Measurements from ENCODE around the gene OR14A2.
"Not testable (repeated sequence)": the region's sequence is repeated elsewhere in the genome, so short reads cannot be mapped to it uniquely, and the experiment has no call there.

The OR14A2 gene

DNA sequence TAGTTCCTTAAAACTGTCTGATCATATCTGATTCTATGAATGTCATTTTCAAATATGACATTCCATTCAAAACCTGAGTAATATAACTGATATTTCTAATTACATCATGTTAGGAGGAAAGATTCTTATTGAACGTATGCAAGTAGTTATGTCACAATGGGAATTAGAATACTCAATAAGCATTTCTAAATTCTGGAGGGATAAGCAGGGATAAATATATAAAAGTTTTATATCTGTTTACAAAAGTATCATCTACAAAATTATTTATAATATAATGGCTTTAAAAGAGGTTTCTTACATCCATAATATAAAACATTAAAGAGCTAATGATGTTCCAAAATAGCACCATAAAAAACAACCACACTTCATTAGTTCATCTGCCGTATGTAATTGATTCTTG, at the start of gene OR14A2:
Gene OR14A2 (minus strand): TSS at position 101 of the 400 bp plus-strand sequence.
- no peak for DNase-seq

DNA sequence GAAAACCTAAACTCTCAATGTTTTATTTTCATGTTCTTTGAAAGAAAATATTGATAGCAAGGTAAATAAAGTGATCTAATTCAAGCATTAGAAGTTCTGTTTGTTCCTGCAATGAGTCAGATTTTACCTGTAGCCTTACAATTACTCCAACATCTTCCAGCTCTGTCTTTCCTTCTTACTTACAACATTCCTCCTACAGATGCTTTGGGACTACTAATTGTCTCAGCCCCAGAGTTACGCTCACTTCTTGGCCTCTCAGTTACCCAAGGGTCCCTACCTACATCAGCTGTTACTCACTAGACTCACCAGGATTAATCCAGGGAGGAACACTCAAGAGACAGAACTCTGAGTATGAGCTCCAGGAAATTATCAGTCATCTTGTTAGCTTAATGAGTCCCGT, 49.6 kb upstream of the OR14A2 start:
- DNase-seq, result no peak

DNA sequence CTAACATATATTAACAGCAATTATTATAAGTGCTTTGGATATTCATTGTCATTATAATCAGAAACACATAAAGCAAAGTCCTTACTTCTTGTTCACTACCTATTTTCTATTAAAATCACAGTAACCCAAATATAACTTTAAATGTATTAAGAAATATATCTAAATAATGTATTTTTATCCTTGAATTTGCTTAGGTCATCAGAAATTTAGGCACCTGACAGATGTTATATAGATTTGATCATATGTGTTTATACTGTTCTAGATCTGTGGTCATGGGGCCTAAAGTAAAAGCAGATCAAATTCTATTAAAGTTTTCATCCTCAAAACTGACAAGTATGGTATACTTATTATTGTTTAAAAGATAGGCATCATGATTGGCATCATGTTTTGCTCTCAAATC, 21.7 kb upstream of the OR14A2 start:
- no peak for DNase-seq

DNA sequence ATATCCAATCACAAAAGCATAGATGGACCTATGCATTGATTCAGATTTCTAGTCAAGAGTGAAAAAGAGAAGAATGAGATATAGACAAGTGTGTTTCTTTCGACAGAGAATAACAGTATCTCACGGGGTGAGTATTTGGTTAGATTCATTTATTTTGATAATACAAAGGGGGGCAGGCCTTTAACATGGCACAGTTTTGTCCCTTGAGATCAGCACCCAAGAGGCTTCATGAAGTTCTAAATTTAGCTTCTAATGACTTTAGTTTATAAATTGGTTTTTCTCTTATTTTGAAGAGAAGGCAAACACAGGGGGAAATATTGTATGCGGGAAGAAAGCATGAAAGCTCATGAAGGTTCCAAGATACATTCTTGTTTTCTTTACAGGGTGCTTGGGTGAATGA, 12.5 kb upstream of the OR14A2 start, which contains the start of gene OR1C1:
Gene OR1C1 (minus strand): TSS at position 101 of the 400 bp plus-strand sequence. CDS start 2,150 bp downstream, outside the sequence.
- no peak for DNase-seq

DNA sequence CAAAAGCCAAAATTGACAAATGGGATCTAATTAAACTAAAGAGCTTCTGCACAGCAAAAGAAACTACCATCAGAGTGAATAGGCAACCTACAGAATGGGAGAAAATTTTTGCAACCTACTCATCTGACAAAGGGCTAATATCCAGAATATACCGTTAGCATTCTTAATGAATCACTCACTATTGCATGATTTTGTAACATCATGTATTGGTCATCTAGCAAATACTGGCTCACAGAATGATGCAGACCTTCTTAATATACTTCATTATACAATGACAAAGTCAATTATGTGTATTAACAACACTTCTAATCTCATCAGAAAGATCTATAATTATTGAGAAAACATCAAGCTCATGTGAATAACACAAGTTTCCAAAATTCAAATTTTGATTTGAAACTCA, 6.4 kb upstream of the OR14A2 start:
- DNase-seq, result not testable (repeated sequence)

DNA sequence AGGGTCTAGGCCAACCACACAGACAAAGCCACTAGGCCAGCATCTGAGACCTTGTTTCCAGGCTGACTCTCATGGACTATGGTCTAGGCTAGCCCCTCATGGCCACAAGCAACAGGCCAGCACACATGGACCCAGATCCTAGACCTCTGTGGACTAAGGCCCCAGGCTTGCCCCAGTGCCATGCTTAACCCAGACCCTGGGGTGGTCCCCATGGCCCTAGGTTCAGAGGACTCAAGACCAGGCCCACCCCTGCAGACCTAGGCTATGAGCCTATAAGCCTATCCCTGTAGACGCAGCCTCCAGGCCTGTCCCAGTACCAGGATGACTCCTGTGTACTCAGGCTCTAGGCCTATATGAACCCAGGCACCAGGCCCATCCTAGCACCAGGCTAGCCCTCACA, 1.9 kb upstream of the OR14A2 start:
- no peak for DNase-seq

DNA sequence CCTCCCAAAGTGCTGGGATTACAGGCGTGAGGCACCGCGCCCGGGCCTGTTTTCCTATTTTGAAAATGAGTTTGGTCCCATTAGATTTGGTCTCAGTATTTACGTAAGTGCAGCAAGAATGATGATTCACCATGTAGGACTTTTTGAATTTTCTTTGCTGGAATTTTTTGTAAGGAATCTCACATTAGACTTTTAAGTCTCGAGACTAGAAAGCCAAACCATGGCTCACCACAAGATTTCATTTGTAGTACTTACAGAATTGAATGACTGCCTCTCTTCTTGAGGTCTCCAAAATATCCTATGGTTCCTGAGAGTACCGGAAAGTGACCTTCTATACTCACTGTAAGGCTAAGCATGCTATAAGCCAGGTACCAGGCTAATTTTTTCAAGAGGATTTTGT, 325 bp downstream of the OR14A2 start:
- DNase-seq, result no peak

DNA sequence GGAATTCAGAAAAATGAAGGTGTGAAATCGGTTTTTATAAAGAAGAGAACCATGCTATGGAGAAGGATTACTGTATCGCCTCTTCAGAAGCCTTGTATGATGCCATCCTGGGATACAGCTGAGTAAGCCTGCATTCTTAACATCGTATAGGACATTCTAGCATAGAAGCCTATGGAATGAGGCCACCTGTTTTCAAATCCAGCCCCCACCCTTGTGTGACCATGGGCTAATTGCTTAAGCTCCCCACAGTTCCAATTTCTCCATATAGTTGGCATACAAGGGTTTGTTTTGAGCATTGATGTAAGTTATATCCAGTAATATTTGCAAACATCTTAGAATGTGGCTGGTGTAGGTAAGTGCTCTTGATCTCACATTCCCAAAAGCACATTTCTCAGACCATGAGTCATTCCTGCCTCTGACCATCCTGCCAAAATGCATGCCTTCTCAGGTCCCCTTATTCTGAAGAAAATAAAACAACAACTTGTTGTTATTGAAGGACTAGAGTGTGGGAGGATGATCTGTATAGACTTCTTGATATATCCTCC, 1.5 kb downstream of the OR14A2 start:
- DNase-seq, result no peak

DNA sequence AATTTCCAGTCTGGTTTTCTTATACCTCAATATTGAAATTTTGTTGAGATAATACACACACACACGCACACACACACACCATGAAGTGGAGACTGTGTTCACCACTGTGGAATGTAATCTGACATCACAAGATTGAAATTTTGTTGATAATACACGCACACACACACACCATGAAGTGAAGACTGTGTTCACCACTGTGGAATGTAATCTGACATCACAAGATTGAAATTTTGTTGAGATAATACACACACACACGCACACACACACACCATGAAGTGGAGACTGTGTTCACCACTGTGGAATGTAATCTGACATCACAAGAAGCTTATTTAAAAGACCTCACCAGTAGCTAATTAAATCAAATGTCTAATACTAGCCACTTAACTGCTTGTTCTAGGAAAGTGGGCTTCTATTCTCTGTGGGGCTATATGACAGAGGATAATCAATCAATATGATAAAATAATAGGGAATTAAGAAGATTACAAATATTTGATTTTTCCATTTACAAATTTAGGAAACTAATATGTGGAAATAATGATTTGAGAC, 5.7 kb downstream of the OR14A2 start:
- not testable (repeated sequence) for DNase-seq

DNA sequence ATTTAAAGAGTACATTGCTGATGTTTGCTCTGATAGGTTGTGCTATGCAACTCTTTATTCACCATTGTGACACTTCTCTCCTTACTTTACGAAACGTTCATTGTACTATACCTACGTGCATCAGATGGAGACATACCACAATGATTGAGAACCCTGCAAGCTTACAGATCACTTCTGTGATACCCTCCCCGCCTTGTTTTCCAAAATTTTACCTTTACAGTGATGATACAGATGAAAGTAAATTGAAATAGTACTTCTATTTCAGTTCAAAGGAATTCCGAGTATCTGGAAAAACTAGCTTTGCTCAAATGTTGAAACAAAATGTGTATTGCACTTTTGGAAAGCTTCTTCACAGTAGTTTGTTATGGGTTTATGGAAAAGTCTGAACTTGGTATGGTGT, 6.2 kb downstream of the OR14A2 start:
- DNase-seq, result no peak

DNA sequence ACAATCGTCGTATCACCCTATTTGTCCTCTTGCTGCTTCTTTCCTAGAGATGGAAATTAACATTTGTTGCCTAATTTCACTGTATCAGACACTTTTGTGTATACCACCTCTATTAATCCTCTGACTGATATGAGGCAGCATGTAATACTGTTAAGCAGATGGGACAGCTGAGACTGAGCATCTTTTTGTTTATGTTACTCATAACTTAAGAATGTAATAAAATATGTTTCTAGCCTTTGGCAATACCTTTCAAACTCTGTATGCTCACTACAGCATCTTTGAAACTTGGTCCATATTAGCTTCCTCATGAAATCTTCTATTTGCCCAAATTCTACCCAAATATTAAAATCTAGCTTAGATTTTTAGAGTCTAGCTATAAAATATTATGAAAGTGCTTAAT, 7.2 kb downstream of the OR14A2 start:
- DNase-seq, result no peak

DNA sequence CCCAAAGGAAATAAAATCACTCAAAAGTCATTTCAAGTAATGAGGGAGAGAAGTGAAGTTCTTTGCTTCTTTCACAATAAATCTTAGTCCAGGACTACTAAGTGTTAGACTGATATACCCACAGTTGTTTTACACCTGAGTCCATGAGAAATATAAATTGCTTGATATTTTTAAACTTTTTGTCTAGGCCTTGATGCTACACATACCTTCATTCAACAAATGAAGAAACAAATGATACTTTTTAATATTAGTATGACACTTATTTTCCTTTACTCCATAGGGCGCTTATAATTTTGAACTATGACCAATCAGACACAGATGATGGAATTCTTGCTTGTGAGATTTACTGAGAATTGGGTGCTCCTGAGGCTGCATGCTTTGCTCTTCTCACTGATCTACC, 9.6 kb downstream of the OR14A2 start, which contains the start of gene OR14K1:
Gene OR14K1 (plus strand): TSS at position 301 of the 400 bp plus-strand sequence. CDS start 0 bp downstream, at position 301.
- DNase-seq, result no peak

DNA sequence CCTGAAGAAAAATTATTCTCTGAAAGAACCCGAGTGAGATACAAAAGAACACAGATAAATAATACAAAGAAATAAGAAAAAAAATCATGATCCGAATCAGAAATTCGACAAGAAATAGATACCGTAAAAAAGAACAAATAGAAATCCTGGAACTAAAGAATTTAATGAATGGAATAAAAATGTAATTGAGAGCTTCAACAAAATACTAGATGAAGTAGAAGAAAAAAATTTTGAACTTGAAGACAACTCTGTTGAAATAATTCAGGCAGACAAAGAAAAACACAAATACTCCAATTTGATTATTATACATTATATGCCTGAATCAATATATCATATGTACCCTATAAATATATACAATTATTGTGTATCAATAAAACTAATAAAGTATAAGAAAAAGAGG, 26.7 kb downstream of the OR14A2 start:
- DNase-seq, result no peak

DNA sequence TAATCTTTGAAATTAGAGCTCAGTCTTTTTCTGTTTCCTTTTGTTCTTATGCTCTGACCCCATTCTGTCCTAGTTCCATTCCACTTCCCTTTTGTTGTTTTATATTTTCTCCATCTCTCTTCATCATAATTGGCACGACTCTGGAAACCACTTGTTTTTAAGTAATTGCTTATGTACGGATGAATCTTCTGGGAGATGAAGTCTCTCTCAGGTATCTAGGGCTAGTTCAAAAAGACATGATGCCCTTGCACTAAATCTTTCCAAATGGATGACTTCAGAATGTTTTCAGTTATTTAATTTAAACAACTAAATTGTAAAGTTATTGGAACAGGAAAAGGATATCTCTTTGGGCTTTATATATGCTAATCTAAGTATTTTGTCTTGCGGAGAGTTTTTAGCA, 31.4 kb downstream of the OR14A2 start, which contains the start of gene OR6F1:
Gene OR6F1 (minus strand): TSS at position 101 of the 400 bp plus-strand sequence. CDS start 3,891 bp downstream, outside the sequence.
- DNase-seq, result no peak

DNA sequence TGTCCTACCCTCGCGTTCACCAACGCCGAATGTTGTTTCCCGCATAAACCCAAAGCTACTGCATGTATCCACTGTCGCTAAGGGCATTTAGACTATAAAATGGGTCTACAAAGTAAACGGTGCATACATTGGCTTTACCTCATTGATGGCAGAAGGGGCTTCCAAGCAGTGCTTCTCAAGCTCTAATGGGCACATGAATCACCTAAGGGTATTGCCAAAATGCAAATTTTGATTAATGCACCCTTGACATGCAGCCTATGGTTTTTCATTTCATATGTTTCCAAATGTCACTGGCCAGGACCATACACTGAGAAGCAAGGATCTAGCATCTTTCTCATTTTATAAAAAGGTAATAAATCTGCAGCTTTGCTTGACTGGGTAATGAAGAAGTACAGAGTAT, 34.2 kb downstream of the OR14A2 start:
- no peak for DNase-seq

DNA sequence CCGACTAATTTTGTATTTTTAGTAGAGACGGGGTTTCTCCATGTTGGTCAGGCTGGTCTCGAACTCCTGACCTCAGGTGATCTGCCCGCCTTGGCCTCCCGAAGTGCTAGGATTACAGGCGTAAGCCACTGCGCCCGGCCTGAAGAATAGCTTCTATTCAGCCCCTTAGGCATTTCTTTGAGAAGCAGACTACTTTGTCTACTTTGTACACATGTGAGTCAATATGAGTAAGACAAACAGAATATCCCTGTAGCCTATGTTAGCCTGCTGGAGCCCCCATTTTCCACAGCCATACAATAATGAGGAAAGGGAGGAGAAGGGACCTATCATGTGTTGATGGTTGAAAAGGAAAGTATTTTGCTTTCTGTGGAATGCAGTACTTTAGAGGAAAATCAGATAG, 37.3 kb downstream of the OR14A2 start:
- not testable (repeated sequence) for DNase-seq

DNA sequence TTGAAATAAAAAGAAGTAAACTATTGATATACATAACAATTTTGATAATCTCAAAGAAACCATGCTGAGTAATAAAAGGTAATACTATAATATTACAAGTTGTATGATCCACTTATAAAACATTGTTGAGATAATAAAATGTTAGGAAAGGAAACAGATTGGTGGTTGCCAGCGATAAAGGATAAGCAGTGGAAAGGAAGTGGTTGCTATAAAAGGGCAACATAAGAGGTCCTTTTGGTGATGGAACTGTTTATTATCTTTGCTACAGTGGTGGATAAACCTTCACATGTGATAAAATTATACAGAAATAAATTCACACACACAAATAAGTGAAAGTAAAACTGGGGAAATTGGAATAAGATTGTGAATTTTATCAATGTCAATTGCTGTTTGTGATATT, 46.6 kb downstream of the OR14A2 start:
- DNase-seq, result no peak

DNA sequence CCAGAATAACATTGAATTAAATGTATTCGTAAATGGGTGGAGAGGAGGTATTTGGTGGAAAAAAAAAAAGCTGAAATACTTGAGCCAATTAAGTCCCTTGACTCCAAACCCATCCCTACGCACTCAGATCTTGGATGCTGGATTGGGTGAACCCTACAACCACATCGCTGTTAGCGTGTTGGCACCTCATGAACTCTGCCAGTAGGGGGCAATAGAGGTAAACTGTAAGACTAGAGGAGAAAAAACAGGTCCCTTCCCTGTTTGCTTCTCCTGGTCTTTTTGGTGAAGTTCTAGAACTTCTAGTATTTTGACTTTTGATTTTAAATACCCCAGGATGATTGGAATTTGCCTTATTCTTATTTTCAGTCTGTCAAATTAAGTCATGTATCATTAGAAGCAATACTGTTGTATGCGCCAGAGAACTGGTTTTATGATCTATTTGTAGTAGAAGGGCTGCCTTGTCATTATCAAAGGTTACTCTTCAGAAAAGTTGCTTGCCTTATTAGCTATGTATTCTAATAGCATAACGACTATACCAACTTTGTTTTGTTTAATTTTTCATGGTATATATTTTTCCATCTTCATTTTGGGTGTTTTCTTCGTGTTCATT, 66.5 kb downstream of the OR14A2 start:
- peak; percentile 26 to 43 for DNase-seq

DNA sequence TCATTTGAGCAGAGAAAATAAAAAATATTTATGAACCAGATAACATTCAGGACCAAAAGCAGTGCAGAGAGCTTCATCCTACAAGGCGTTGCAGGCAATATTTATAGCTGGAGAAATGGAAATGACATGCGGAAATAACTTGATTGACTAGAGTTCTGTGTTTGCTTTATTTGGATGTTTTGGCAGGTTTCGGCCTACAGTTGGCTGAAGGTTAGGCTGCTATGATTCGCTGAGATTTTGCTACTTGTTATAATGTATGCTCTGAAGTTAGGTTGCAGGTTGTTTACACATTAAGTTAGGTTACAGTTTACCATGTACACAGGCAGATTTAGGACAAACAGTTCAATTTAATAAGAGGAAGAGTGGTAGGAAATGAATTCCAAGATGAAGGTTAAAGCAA, 67.8 kb downstream of the OR14A2 start:
- no peak for DNase-seq

DNA sequence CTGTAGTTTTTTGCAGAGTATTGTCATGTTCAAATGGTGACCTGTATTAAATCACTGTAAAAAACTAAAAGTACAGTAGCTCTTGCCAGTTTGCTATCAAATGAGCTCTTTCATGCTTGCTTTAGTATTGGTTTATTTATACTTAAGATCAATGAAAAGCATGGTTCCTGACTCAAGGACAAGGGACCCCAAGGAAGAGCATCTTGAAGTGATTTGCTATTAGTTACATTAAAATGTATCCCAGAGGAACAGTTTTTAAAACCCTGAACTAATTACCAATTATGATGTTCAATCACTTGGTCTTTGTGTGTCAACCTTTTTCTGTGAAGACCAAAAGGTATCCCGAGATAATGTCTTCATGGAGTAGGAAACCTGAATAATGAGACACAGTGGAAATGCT, 68.3 kb downstream of the OR14A2 start, which contains the start of gene OR13G1:
Gene OR13G1 (minus strand): TSS at position 101 of the 400 bp plus-strand sequence. CDS start 6,698 bp downstream, outside the sequence.
- DNase-seq, result no peak

All from stimulated activated CD4-positive, alpha-beta T cell treated with anti-CD3 and anti-CD28 coated beads, Interleukin-2, amount 100 ng/mL, for 24 hours (primary cell).